Glomerular endothelial cell (primary cell): ENCODE results near the gene GXYLT2. TPM values are rescaled to one million over a fixed set of nuclear protein-coding genes. Genes with fewer than 3 reads are reported as not detected.

Source experiments
- DNase-seq: peaks from one replicate; pipeline ENCODE4 v3.0.0-alpha.2; 2011; ENCODE audit warnings: low read depth, low spot score; ENCODE audit errors: extremely low read depth
- total RNA-seq: library from RNA; depleted of rRNA; stranded (reverse); fragments of >200 nt; gene quantifications from 2 replicates; pipeline ENCODE4 v1.2.3, GENCODE V29; 2015

The GXYLT2 gene
- total RNA-seq, 1 donor from 2014 or later: 4.8 TPM

- no peak for DNase-seq
Observed at GRCh38 chr3:72891053-72891855, 3.4 kb downstream of the GXYLT2 start.

GRCh38 chr3:72892081-72892775 is 4.4 kb downstream of the GXYLT2 start:
- no peak for DNase-seq

- DNase-seq: no peak
Observed at GRCh38 chr3:72892870-72893269, 5.0 kb downstream of the GXYLT2 start.

- no peak for DNase-seq
Observed at GRCh38 chr3:72894976-72895552, 7.2 kb downstream of the GXYLT2 start.

GRCh38 chr3:72896996-72897757 is 9.3 kb downstream of the GXYLT2 start:
- DNase-seq: no peak

GRCh38 chr3:72897758-72898007 is 9.8 kb downstream of the GXYLT2 start:
- no peak for DNase-seq

DNA sequence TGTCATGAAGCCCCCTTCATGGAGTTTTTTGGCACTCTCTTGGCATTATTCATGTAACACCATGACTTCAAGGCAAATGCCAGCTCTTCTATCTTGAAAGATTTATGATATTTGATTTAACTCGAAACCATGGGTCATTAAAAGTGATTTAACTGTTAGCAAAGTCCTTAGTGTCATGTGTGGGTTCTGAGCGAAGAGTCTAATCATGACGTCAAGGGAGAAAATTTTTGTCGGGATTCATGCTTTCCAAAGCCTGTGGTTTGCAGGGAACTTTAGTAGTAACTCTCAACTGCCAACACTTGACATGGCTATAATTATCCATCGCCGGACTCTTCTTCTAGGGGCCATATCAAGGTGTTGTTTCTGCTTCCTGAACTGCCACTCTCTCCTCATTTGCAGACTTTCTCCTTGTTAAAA is 11.5 kb downstream of the GXYLT2 start:
- no peak for DNase-seq

GRCh38 chr3:72900048-72900447 is 12.2 kb downstream of the GXYLT2 start:
- no peak for DNase-seq

DNA sequence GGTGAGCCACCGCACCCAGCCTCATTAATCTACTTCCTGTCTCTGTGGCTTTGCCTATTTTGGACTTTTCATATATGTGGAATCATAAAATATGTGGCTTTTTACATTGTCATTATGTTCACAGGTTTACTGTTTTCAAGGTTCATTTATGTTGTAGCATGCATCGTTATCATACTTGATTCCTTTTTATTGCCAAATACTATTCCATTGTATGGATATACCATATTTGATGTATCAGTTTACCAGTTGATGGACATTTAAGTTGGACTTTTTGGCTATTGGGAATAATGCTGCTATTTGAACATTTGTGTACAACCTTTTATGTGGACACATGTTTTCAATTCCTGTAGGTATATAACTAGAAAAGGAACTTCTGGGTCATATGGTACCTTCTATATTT is 14.0 kb downstream of the GXYLT2 start:
- no peak for DNase-seq

DNA sequence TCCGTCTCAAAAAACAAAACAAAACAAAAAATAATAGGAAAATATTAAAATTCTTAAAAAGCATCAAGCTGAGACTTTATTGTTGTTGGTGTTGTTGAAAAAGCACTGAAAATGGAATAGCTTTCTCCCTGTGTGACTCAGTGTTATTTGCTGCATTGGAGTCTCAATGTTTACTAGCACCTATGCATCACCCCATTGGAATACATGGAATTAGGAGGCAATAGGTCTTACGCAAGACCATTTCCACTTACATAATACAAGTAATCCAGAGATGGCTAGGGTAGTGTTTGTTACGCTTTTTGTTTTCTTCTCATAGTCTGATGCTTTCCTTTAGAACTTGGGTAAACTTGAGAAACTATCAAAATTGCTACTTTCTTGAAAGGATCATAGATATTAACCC is 15.2 kb downstream of the GXYLT2 start:
- no peak for DNase-seq

GRCh38 chr3:72904163-72904562 is 16.3 kb downstream of the GXYLT2 start:
- no peak for DNase-seq

GRCh38 chr3:72906154-72906553 is 18.3 kb downstream of the GXYLT2 start:
- DNase-seq: no peak

GRCh38 chr3:72907131-72907711 is 19.4 kb downstream of the GXYLT2 start:
- DNase-seq: no peak

GRCh38 chr3:72907731-72908620 is 20.1 kb downstream of the GXYLT2 start:
- DNase-seq: no peak

DNA sequence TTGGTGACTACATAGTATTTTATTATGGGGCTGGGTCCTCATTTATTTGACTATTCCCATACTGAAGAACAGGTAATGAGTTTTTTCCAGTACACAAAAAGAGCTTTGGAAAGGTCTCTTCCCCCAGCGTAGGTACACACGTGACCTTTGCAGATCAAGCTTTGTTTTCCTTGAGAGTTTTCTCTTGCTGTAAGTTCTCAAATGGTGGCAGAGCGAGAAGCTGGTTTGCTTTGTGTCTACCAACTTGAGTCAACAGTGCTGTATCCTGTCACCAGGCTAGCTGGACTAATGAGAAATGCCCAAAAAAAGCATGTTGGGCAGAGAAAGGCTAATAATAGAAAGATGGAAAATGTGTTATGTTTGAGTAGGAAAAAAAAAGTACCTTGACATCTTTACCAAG is 21.7 kb downstream of the GXYLT2 start:
- no peak for DNase-seq

DNA sequence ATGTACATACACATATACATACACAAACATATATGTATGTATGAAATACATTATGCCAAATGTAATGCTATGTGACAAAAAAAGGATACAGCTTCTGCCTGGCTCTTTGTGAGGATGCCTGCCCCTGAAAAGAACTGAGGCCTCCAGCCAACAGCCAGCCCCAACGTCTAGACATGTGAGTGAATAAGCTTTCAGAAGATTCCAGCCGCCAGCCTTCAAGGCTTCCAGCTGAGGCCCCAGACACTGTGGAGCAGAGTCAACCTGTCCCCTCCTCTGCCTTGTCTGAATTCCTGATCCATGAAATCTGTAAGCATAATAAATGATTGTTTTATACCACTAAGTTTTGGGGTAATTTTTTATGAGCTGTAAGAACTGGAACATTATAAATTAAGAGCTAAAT is 24.7 kb downstream of the GXYLT2 start:
- no peak for DNase-seq

- no peak for DNase-seq
Observed at GRCh38 chr3:72914383-72914782, 26.5 kb downstream of the GXYLT2 start.

DNA sequence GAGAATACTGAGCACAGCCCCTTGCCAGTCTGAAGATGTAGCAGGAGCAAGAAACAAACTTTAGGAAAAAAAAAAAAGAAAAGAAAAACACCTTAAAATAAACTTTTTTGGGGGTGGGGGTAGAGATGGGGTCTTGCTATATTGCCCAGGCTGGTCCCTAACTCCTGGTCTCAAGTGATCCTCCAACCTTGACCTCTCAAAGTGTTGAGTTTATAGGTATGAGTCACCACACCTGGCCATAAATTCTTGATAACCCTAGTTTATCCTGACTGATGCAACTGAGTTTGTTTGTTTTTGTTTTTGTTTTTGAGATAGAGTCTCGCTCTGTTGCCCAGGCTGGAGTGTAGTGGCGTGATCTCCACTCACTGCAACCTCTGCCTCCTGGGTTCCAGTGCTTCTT is 28.4 kb downstream of the GXYLT2 start:
- no peak for DNase-seq

DNA sequence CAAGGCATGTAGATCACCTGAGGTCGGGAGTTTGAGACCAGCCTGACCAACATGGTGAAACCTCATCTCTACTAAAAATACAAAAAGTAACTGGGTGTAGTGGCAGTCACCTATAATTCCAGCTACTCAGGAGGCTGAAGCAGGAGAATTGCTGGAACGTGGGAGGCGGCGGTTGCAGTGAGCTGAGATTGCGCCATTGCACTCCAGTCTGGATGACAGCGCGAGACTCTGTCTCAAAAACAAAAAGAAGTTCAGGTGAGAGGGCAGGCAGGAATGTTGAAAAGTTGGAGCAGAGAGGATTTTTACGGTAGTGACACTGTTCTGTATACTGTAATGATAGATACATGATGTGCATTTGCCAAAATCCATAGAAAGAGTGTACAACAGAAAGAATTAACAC is 31.7 kb downstream of the GXYLT2 start:
- DNase-seq: no peak

DNA sequence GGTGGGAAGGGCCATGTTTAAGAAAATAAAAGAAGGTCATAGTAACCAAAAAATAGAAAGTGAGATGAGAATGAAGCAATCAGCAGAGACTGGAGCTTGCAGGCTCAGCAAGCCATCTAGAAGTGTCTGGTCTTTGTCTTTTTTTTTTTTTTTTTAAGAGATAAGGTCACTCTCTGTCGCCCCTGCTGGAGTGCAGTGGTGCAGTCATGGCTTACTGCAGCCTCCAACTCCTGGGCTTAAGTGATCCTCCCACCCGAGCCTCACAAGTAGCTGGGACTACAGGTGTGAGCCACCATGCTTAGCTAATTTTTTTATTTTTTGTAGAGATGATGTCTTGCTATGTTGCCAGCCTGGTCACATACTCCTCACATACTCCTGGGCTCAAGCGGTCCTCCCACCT is 36.2 kb downstream of the GXYLT2 start:
- no peak for DNase-seq
